A549 (cell line): ENCODE measurements around the gene LMO7.

Experiments
- ESRRA ChIP-seq: fragments of 150-350 bp; IDR thresholded peaks from 2 replicates; pipeline ENCODE4 v1.6.1; 2014; ENCODE audit warnings: mild to moderate bottlenecking, low read length, borderline replicate concordance
- POLR2A ChIP-seq: IDR thresholded peaks from 2 replicates; pipeline ENCODE4 v1.6.1; 2012; ENCODE audit warnings: mild to moderate bottlenecking, low read length
- POLR2AphosphoS2 ChIP-seq: conservative IDR thresholded peaks from 2 replicates; pipeline ENCODE4 v1.6.1; 2012; ENCODE audit warnings: low read length, improper control_type of control experiment, inconsistent platforms
- RAD21 ChIP-seq, 2 experiments: fragments of >200 bp in 1 of 2; sonication (Bioruptor Twin) in 1 of 2; formaldehyde crosslinking in 1 of 2; IDR thresholded peaks in 1 of 2; conservative IDR thresholded peaks in 1 of 2; 2 replicates in 1 of 2; 3 replicates in 1 of 2; pipeline ENCODE4 v1.6.1; 2012 to 2018; ENCODE audit warnings: inconsistent platforms in 1 of 2
- RFX5 ChIP-seq: fragments of 450-650 bp; IDR thresholded peaks from 2 replicates; pipeline ENCODE4 v1.7.1; 2014; ENCODE audit warnings: antibody characterized with exemption, mild to moderate bottlenecking, moderate library complexity
- TF ChIP-seq, protein P1 (sequence below): fragments of >200 bp; sonication (Bioruptor Twin); formaldehyde crosslinking; IDR thresholded peaks from 3 replicates; pipeline ENCODE4 v1.5.1; 2016
- TF ChIP-seq, protein P2 (sequence below): fragments of 200-600 bp; sonication (generic); IDR thresholded peaks from 2 replicates; pipeline ENCODE4 v1.6.1; 2016; ENCODE audit warnings: antibody characterized with exemption, mild to moderate bottlenecking, moderate library complexity

DNA sequence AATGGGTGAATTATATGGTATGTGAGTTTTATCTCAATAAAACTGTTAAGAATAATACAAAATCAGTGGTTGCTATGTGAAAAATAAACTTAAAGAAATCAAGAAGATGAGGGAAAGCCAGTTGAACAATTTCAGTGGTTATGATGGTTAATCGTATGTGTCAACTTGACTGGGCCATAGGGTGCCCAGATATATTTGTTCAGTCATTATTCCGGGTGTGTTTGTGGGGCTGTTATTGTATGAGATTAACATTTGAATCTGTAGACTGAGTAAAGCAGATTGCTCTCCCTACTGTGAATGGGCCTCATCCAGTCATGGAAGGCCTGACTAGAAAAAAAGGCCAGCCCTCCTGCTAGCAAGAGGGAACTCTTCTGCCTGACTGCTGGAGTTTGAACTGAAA is 109.3 kb downstream of the LMO7 start:
- TF ChIP-seq RAD21 (conservative IDR thresholded peaks at IDR 0.05 in 1 of 2, IDR thresholded peaks at IDR 0.05 in 1 of 2) = no peak
- TF ChIP-seq ESRRA = no peak
- TF ChIP-seq, protein P1, sequence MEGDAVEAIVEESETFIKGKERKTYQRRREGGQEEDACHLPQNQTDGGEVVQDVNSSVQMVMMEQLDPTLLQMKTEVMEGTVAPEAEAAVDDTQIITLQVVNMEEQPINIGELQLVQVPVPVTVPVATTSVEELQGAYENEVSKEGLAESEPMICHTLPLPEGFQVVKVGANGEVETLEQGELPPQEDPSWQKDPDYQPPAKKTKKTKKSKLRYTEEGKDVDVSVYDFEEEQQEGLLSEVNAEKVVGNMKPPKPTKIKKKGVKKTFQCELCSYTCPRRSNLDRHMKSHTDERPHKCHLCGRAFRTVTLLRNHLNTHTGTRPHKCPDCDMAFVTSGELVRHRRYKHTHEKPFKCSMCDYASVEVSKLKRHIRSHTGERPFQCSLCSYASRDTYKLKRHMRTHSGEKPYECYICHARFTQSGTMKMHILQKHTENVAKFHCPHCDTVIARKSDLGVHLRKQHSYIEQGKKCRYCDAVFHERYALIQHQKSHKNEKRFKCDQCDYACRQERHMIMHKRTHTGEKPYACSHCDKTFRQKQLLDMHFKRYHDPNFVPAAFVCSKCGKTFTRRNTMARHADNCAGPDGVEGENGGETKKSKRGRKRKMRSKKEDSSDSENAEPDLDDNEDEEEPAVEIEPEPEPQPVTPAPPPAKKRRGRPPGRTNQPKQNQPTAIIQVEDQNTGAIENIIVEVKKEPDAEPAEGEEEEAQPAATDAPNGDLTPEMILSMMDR = no peak
- TF ChIP-seq, protein P2, sequence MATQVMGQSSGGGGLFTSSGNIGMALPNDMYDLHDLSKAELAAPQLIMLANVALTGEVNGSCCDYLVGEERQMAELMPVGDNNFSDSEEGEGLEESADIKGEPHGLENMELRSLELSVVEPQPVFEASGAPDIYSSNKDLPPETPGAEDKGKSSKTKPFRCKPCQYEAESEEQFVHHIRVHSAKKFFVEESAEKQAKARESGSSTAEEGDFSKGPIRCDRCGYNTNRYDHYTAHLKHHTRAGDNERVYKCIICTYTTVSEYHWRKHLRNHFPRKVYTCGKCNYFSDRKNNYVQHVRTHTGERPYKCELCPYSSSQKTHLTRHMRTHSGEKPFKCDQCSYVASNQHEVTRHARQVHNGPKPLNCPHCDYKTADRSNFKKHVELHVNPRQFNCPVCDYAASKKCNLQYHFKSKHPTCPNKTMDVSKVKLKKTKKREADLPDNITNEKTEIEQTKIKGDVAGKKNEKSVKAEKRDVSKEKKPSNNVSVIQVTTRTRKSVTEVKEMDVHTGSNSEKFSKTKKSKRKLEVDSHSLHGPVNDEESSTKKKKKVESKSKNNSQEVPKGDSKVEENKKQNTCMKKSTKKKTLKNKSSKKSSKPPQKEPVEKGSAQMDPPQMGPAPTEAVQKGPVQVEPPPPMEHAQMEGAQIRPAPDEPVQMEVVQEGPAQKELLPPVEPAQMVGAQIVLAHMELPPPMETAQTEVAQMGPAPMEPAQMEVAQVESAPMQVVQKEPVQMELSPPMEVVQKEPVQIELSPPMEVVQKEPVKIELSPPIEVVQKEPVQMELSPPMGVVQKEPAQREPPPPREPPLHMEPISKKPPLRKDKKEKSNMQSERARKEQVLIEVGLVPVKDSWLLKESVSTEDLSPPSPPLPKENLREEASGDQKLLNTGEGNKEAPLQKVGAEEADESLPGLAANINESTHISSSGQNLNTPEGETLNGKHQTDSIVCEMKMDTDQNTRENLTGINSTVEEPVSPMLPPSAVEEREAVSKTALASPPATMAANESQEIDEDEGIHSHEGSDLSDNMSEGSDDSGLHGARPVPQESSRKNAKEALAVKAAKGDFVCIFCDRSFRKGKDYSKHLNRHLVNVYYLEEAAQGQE = no peak
- TF ChIP-seq POLR2A = no peak
- no peak for TF ChIP-seq RFX5
- TF ChIP-seq POLR2AphosphoS2 = no peak
